OCI-LY3 (cell line): ENCODE measurements around the gene NFATC3.
"Not testable (repeated sequence)": the region's sequence is repeated elsewhere in the genome, so short reads cannot be mapped to it uniquely, and the experiment has no call there.

Source experiments
- H2AFZ ChIP-seq: fragments of 200-600, 300-600 bp; shearing (Covaris generic); 2 replicates; pipeline ENCODE4 v1.6.0; 2014; ENCODE audit warnings: antibody characterized with exemption, low read depth, low read length
- H3K27ac ChIP-seq: fragments of 200-600, 300-600 bp; sonication (generic); 2 replicates; pipeline ENCODE4 v1.5.1; 2014; ENCODE audit warnings: mild to moderate bottlenecking, low read length, moderate library complexity, mixed read lengths
- H3K27me3 ChIP-seq: fragments of 200-600, 300-600 bp; sonication (generic); 2 replicates; pipeline ENCODE4 v1.6.1; 2014; ENCODE audit warnings: low read depth, low read length, mixed read lengths
- H3K36me3 ChIP-seq: fragments of 200-600, 300-600 bp; sonication (generic); replicated peaks from 2 replicates; pipeline ENCODE3; 2014; ENCODE audit warnings: low read depth, low read length, mixed read lengths
- H3K4me1 ChIP-seq: fragments of 300-600, 200-600 bp; sonication (generic); 2 replicates; pipeline ENCODE4 v1.6.1; 2014; ENCODE audit warnings: low read length, mixed read lengths
- H3K4me2 ChIP-seq: fragments of 200-600, 300-600 bp; sonication (generic); 2 replicates; pipeline ENCODE4 v1.6.1; 2014; ENCODE audit warnings: low read length, mixed read lengths
- H3K4me3 ChIP-seq: fragments of 300-600, 200-600 bp; sonication (generic); 2 replicates; pipeline ENCODE4 v1.5.1; 2014; ENCODE audit warnings: antibody characterized with exemption, mild to moderate bottlenecking, low read length, moderate library complexity
- H3K79me2 ChIP-seq: fragments of 300-600, 200-600 bp; shearing (Covaris generic); 2 replicates; pipeline ENCODE4 v1.6.1; 2014; ENCODE audit warnings: mild to moderate bottlenecking, low read length, mixed read lengths
- H3K9ac ChIP-seq: fragments of 300-600, 200-600 bp; shearing (Covaris generic); 2 replicates; pipeline ENCODE4 v1.6.0; 2014; ENCODE audit warnings: mild to moderate bottlenecking, low read length, moderate library complexity
- H3K9me3 ChIP-seq: fragments of 200-600, 300-600 bp; shearing (Covaris generic); 2 replicates; pipeline ENCODE4 v1.6.1; 2014; ENCODE audit warnings: low read length, mixed read lengths; ENCODE audit not compliant: insufficient read depth
- H4K20me1 ChIP-seq: fragments of 200-600, 300-600 bp; sonication (generic); 2 replicates; pipeline ENCODE4 v1.6.1; 2016; ENCODE audit warnings: low read length, mixed read lengths; ENCODE audit not compliant: insufficient read depth
- EZH2phosphoT487 ChIP-seq: fragments of 200-600 bp; shearing (Covaris generic); IDR thresholded peaks from 2 replicates; pipeline ENCODE4 v1.6.1; 2018; ENCODE audit warnings: antibody characterized with exemption, mixed run types, low read depth
- TF ChIP-seq, protein P1 (sequence below): fragments of 200-600, 300-600 bp; sonication (generic); IDR thresholded peaks from 2 replicates; pipeline ENCODE4 v1.5.1; 2014; ENCODE audit warnings: antibody characterized with exemption, low read length, low read depth

NFATC3 gene

DNA sequence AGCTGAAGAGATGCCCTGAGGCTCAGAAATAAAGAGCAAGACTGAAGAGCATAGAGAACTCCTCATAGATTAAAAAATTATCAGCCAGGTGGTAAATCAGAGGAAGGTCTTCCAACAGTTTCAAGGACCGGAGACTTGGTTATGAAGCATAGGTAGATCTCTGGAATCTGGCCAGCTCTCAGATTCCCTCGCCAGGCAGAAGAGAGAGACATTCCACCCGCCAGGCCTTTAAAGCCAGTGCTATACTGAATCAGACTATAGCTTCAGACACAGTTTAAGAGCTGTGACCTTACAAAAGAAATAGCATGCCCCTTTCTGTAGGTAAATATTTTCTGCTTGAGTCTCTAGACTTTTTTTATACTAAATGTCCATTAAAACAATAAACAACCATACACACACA lies 70.3 kb downstream of the NFATC3 start:
- H3K9me3 ChIP-seq, result no peaks in the 10 kb centered on the region
- no peak overlapping the region for H3K9ac ChIP-seq
- no peaks in the 10 kb centered on the region for H4K20me1 ChIP-seq
- no peaks in the 10 kb centered on the region for H3K79me2 ChIP-seq
- TF ChIP-seq, protein P1, sequence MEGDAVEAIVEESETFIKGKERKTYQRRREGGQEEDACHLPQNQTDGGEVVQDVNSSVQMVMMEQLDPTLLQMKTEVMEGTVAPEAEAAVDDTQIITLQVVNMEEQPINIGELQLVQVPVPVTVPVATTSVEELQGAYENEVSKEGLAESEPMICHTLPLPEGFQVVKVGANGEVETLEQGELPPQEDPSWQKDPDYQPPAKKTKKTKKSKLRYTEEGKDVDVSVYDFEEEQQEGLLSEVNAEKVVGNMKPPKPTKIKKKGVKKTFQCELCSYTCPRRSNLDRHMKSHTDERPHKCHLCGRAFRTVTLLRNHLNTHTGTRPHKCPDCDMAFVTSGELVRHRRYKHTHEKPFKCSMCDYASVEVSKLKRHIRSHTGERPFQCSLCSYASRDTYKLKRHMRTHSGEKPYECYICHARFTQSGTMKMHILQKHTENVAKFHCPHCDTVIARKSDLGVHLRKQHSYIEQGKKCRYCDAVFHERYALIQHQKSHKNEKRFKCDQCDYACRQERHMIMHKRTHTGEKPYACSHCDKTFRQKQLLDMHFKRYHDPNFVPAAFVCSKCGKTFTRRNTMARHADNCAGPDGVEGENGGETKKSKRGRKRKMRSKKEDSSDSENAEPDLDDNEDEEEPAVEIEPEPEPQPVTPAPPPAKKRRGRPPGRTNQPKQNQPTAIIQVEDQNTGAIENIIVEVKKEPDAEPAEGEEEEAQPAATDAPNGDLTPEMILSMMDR, result no peak
- no peak for TF ChIP-seq EZH2phosphoT487
- no peaks in the 10 kb centered on the region for H3K4me1 ChIP-seq
- no peak overlapping the region for H3K27ac ChIP-seq
- H3K36me3 ChIP-seq, result peaks cover 9% of the 10 kb centered on the region
- H3K4me3 ChIP-seq, result no peak overlapping the region
- no peak overlapping the region for H2AFZ ChIP-seq
- H3K4me2 ChIP-seq, result no peak overlapping the region
- no peaks in the 10 kb centered on the region for H3K27me3 ChIP-seq

- H3K4me3 ChIP-seq, result no peak overlapping the region
- no peaks in the 10 kb centered on the region for H3K79me2 ChIP-seq
- no peak overlapping the region for H3K4me2 ChIP-seq
- H2AFZ ChIP-seq, result no peak overlapping the region
- no peak overlapping the region for H3K27ac ChIP-seq
- H3K9ac ChIP-seq, result no peak overlapping the region
- H3K9me3 ChIP-seq, result no peaks in the 10 kb centered on the region
- TF ChIP-seq EZH2phosphoT487, result no peak
- TF ChIP-seq, protein P1, result no peak
- H3K4me1 ChIP-seq, result no peaks in the 10 kb centered on the region
- H3K27me3 ChIP-seq, result no peaks in the 10 kb centered on the region
- H4K20me1 ChIP-seq, result no peaks in the 10 kb centered on the region
- peaks cover 31% of the 10 kb centered on the region for H3K36me3 ChIP-seq
Observed at GRCh38 chr16:68162413-68162812, 77.2 kb downstream of the NFATC3 start.

DNA sequence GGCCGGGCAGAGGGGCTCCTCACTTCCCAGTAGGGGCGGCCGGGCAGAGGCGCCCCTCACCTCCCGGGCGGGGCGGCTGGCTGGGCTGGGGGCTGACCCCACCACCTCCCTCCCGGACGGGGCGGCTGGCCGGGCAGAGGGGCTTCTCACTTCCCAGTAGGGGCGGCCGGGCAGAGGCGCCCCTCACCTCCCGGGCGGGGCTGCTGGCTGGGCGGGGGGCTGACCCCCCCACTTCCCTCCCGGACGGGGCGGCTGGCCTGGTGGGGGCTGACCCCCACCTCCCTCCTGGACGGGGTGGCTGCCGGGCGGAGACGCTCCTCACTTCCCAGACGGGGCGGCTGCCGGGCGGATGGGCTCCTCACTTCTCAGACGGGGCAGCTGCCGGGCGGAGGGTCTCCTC lies 78.1 kb downstream of the NFATC3 start:
- H2AFZ ChIP-seq, H3K4me2 ChIP-seq, H3K79me2 ChIP-seq, H3K9ac ChIP-seq, H3K27ac ChIP-seq, H3K27me3 ChIP-seq, H3K9me3 ChIP-seq, H3K4me1 ChIP-seq, H4K20me1 ChIP-seq, H3K4me3 ChIP-seq: not testable (repeated sequence)
- H3K36me3 ChIP-seq, result peaks cover 30% of the 10 kb centered on the region

DNA sequence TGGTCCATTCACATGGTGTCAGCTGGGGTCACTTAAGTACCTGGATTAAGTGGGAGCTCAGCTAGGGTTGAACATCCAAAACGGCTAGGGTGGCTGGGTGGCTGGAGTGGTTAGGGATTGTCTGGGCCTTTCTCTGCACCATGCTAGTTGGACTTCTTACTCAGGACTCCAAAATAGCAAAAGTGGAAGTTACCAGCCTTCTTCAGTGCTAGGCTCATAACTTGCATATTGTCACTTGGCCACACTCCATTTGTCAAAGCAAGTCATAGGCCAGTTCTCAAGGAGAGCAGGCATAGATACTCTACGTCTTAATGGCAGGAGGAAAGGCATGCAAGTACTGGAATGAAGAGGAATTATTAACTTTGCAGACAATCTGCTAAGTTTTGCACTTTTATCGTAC lies 81.1 kb downstream of the NFATC3 start:
- no peaks in the 10 kb centered on the region for H4K20me1 ChIP-seq
- H3K79me2 ChIP-seq, result no peaks in the 10 kb centered on the region
- no peaks in the 10 kb centered on the region for H3K9me3 ChIP-seq
- H3K4me2 ChIP-seq, result no peak overlapping the region
- no peak overlapping the region for H3K27ac ChIP-seq
- H3K4me3 ChIP-seq, result no peak overlapping the region
- no peak overlapping the region for H3K9ac ChIP-seq
- H3K27me3 ChIP-seq, result no peaks in the 10 kb centered on the region
- H3K4me1 ChIP-seq, result no peaks in the 10 kb centered on the region
- TF ChIP-seq EZH2phosphoT487, result no peak
- TF ChIP-seq, protein P1, result no peak
- no peak overlapping the region for H2AFZ ChIP-seq
- peaks cover 16% of the 10 kb centered on the region for H3K36me3 ChIP-seq
